ENCODE data around the gene TRPC4AP. TPM values are rescaled to one million over a fixed set of nuclear protein-coding genes. Genes with fewer than 3 reads are reported as not detected.
"Not testable (repeated sequence)": the region's sequence is repeated elsewhere in the genome, so short reads cannot be mapped to it uniquely, and the experiment has no call there.

TRPC4AP gene
- total RNA-seq, 1 donor from 2014 or later: 45.9 TPM

DNA sequence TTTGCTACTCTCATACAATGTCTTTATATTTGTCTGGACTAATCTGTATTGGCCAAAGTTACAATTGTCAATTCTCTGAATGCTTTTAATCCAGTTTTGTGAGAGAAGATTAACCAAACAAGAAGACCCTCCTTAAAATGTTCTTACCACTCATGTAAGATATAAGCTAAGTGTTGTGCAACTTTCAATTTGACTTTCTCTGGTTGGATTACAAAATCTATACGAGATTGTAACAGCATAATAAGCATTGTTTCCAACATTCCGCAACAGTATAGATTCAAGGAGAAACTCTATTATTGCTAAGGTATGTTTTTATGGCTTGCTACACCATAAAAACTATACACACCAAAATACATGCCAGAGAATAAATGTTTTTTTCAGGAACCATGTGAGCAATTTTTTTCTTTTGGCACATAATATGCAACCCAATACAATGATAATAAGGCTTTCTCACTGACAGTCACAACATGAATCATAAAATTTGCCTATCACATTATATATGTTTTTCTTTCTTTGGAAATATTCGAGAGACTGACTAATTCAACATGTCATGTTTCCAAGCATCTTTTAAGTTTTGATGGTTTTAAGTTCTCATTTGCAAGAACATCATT, 12.2 kb upstream of the TRPC4AP start:
- DNase-seq: no peak

DNA sequence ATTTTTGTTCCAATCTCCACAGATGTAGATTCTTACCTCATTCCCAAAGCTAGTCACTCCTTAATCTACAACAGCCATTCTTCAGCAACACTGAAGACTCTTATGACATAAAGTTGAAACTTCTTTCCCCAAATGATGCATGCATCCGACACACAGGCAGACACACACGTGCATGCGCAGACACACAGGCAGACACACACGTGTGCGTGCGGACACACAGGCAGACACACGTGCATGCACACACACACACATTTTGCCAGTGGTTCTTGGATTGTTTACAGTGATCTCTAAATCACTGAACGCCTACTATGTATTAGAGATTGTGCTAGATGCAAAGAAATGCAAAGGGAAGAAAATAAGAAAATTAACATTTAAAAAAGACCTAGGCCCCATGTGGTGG, 9.0 kb upstream of the TRPC4AP start:
- no peak for DNase-seq

- no peak for DNase-seq
Observed at GRCh38 chr20:35093267-35093884, 769 bp upstream of the TRPC4AP start.

DNA sequence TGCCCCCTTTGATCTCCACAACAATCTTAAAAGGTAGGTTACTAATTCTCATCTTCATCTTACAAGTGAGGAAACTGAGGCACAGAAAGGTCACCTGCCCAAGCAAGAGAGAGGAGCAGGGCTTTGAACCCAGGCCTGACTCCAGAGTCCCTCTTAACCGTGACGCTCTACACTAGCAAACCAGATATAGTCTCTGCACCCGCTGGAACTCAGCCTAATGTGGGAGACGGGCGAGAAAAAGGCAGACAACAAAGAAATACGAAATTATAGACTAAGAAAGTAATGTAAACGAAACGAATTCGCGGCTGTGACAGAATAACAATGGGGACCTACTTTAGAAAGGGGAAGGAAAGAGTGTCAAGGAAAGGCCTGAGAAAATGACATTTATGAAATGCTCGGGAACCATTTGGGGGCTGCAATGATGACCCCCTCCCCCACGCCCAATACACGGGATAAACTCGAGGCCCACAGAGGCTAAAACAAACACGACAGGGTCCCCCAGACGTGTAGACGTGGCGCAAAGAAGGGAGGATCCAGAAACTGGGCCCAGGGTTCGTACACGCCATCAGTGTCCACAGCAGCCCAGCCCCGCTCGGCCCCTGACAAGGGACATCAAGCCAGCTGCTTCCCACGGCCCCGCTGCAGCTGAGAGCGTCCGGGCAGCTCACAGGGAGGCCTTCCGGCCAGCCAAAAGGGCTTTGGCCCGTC, 637 bp downstream of the TRPC4AP start:
- DNase-seq: no peak

DNA sequence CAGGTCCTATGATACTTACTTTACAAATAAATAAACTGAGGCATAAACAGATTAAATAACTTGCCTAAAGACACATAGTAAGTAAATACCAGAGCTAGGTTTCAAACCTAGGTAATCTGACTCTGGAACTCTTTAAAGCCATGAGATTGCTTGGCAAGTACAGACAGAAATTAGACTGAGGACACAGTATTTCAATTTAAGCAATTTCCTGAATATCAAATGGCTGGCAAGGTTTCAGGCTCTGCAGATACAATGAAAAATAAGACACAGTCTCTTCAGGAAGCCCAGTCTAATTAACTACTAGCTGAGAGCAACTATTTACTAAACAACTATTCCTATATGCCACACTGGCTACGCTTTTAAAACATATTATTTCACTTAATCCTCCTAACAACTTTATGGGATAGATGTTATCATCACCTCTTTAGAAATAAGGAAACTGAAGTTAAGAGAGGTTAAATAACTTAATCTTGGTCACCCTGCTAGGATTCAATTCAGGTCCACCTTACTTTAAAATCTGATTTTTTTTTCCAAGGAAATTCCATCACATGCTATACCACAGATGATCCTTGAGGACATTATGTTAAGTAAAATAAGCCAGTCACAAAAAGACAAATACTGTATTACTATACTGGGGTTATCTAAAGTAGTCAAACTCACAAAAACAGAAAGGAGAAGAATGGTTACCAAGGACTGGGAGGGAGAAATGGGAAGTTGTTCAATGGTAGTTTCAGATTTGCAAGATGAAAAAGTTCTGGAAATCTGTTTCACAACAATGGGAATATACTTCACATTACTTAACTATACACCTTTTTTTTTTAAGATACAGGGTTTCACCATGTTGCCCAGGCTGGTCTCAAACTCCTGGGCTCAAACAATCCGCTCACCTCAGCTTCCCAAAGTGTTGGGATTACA, 4.1 kb downstream of the TRPC4AP start:
- DNase-seq: no peak

GRCh38 chr20:35087791-35088190, 4.8 kb downstream of the TRPC4AP start:
- no peak for DNase-seq

- no peak for DNase-seq
Observed at GRCh38 chr20:35087355-35087754, 5.3 kb downstream of the TRPC4AP start.

- DNase-seq: no peak
Observed at GRCh38 chr20:35085477-35086225, 7.0 kb downstream of the TRPC4AP start.

DNA sequence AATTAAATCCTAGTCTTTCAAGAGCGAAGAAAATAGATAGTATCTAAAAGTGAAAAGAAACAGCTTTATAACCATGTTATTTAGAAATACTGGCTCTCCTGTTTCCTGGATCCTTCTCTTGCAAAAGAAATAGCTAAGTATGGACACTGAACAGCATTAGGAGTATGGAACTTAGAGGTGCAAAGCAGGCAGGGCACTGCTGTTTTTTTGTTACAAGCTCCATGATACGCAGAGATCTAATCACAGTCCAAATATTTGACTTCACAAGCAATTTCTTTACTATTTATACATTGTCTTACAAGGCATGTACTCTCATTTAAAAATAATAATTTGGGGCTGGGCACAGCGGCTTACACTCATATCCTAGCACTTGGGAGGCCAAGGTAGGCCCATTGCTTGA, 7.6 kb downstream of the TRPC4AP start:
- no peak for DNase-seq

DNA sequence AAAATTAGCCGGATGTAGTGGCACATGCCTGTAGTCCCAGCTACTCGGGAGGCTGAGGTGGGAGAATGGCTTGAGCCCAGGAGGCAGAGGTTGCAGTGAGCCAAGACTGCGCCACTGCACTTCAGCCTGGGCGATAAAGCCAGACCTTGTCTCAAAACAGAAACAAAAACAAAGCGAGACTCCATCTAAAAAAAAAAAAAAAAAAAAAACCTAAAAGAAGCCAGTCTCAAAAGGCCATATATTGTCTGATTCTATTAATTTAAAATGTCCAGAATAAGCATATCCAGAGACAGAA, 12.3 kb downstream of the TRPC4AP start:
- not testable (repeated sequence) for DNase-seq

DNA sequence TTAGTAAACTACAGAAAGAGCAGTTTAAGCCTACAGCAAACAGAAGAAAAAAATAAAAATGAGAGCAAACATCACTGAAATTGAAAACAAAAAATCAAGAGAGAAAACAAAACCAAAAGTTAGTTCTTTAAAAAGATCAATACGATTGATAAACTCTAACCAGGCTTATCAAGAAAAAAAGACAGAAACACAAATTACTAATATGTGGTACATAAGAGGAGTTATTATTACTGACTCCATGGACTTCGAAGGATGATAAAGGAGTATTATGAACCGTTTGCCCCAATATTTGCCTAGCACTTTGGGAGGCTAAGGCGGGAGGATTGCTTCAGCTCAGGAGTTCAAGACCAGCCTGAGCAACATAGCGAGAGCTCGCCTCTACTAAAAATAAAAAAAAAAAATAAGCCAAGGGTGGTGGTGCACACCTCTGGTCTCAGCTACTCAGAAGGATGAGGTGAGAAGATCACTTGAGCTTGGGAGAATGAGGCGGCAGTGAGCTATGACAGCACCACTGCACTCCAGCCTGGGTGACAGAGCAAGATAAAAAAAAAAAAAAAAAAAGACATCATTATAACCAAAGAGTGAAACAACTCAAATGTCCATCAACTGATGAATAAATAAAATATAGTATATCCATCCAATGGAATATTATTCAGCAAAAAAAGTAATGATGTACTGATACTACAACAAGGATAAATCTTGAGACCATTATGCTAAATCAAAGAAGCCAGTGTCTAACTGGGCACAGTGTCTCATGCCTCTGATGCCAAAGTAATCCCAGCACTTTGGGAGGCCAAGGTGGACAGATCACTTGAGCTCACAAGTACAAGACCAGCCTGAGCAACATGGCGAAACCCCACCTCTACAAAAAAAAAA, 12.9 kb downstream of the TRPC4AP start:
- DNase-seq: no peak

- no peak for DNase-seq
Observed at GRCh38 chr20:35077872-35078271, 14.7 kb downstream of the TRPC4AP start.

GRCh38 chr20:35077341-35077740, 15.3 kb downstream of the TRPC4AP start:
- DNase-seq: no peak

GRCh38 chr20:35071436-35072153, 21.0 kb downstream of the TRPC4AP start:
- not testable (repeated sequence) for DNase-seq

- no peak for DNase-seq
Observed at GRCh38 chr20:35066194-35066593, 26.4 kb downstream of the TRPC4AP start.

DNA sequence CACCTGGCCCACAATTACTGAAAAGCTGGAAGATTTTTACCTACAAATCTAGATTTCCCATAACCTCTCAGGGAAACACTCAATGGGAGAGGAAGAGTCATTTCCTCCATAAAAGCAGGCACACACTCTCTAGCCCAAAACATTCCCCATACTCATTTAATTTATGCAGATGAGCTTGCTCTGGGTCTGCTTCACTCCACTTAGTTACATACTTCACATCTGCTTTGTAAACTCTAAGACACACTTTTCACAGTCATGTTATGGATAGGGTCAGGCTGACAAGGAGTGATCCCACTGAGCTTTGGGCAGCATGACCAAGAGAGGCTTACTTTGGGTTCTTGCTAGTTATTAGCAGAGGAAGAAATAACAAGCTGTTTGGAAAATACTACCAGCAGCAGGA, 27.4 kb downstream of the TRPC4AP start:
- DNase-seq: no peak

DNA sequence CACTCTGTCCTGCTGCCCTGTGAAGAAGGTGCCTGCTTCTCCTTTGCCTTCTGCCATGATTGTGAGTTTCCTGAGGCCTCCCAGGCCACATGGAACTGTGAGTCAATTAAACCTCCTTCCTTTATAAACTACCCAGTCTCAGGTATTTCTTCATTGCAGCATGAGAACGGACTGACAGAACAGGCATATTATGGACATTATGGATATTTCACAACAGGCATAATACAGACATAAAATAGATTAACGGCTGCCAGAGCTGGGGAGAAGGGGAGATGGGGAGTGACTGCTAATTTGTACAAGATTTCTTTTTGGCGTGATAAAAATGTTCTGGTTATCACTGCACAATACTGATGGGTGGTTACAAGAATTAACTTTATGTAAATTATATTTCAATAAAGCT, 29.4 kb downstream of the TRPC4AP start:
- DNase-seq: no peak

DNA sequence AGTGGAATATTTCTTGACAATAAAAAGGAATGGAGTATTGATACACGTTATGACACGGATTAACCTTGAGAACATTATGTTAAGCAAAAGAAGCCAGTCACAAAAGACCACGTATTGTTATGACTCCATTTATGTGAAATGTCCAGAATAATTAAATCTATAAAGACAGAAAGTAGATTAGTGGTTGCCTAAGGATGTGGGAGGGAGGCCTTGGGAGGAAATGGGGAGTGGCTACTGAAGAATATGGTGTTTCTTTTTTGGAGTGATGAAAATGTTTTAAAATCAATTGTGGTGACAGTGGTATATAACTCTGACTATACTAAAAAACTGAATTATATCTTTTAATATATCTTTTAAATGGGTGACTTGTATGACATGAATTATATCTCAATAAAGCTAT, 30.1 kb downstream of the TRPC4AP start:
- DNase-seq: no peak

GRCh38 chr20:35060168-35060567, 32.4 kb downstream of the TRPC4AP start:
- no peak for DNase-seq

- DNase-seq: no peak
Observed at GRCh38 chr20:35059612-35060011, 33.0 kb downstream of the TRPC4AP start.

- no peak for DNase-seq
Observed at GRCh38 chr20:35059110-35059509, 33.5 kb downstream of the TRPC4AP start.

Data from occipital lobe (tissue), 2 donors.